ENCODE data around the gene PSMD7. TPM values are rescaled to one million over a fixed set of nuclear protein-coding genes. Genes with fewer than 3 reads are reported as not detected.
"Not testable (repeated sequence)": the region's sequence is repeated elsewhere in the genome, so short reads cannot be mapped to it uniquely, and the experiment has no call there.

The PSMD7 gene
- total RNA-seq, 1 donor from 2014 or later: 129 TPM

DNA sequence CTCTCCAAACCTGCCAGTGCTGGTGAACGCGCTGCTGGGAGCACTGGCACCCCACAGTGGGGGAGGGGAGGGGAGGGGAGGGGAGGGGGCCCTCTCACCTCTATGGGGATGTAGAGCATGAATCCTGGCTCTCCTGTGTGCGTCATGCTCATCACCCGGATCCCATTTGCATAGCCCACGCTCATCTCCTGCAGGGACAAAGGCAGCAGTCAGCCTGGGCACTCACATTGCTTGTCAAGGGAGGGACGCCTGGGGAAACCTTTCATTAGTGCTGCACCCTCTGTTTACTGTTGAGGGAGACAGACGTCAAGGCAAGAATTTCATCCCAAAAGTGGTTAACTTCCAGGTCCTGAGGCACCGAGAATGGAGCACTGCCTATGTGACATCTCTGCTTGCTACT, 35.9 kb downstream of the PSMD7 start:
- ATAC-seq; DNase-seq; intact Hi-C loops (cut with micrococcal nuclease): not testable (repeated sequence)

DNA sequence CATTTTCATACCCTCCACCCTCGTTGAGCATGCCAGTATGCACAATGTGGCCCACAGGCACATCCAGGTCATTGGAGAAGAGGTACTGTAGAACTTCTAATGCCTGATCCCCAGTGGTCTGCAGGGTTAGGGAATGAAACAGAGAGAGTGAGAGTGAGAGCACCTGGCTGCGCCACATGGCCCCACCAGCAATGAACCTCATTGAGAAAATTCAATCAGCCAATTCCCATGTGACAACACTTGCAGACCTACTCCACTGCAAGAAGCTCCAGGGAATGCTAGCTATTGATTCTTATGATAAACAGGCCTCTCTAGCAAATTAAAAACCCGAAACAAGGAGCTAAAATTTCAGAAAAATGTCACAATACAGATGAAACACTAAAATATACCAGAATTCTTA, 40.9 kb downstream of the PSMD7 start:
- DNase-seq; intact Hi-C loops (cut with micrococcal nuclease); ATAC-seq: not testable (repeated sequence)

GRCh38 chr16:74339226-74339625, 42.6 kb downstream of the PSMD7 start:
- intact Hi-C loops (cut with micrococcal nuclease); DNase-seq; ATAC-seq: not testable (repeated sequence)

DNA sequence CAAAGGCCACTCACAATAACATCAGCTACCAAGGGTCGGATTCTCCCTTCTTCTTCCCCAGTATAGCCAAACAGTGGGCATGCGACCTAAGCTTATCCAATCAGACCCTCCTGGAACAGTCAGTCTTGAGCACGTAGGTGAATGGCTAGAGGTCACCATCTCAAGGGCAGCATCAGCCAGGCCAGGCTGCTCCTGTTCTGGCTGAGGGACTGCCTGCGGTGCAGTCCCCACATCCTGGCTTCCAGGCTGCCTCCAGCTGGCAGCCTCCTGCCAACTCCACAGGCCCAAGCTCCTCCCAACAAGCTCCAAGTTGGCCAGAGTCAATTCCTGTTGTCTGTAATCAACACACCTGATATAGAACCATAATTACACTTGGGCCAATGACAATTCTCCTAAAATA, 56.4 kb downstream of the PSMD7 start:
- peak; percentile 99 for ATAC-seq

More for the DNA sequence above, 56.4 kb downstream of the PSMD7 start:
- intact Hi-C loops (cut with micrococcal nuclease): not testable (repeated sequence)
- peak; percentile 55 for DNase-seq

Other genes starting within 250 kb of the PSMD7 start
- gene NPIPB15, start 79.5 kb downstream of the PSMD7 start, total RNA-seq: not detected
- not detected for gene CLEC18B, start 124.7 kb downstream of the PSMD7 start, total RNA-seq